Stomach (tissue), 4 donors: ENCODE results near the gene TMEM120B.
"Not testable (repeated sequence)": the region's sequence is repeated elsewhere in the genome, so short reads cannot be mapped to it uniquely, and the experiment has no call there.

ENCODE experiments used
- POLR2A ChIP-seq, 4 donors: fragments of 450-650 bp; IDR thresholded peaks; one replicate each; pipeline ENCODE4 v1.6.1; 2016; ENCODE audit warnings: antibody characterized with exemption in 4 of 4, control low read depth in 2 of 4, mild to moderate bottlenecking in 1 of 4, moderate library complexity in 1 of 4
- TF ChIP-seq, protein P1 (sequence below), 7 experiments: fragments of 450-650 bp in 4 of 7; fragments of 200-600 bp in 3 of 7; sonication (generic) in 3 of 7; IDR thresholded peaks; one replicate each; pipeline ENCODE4 v1.5.1; 2016 to 2019; ENCODE audit warnings: antibody characterized with exemption in 7 of 7, control low read depth in 2 of 7, mild to moderate bottlenecking in 1 of 7

DNA sequence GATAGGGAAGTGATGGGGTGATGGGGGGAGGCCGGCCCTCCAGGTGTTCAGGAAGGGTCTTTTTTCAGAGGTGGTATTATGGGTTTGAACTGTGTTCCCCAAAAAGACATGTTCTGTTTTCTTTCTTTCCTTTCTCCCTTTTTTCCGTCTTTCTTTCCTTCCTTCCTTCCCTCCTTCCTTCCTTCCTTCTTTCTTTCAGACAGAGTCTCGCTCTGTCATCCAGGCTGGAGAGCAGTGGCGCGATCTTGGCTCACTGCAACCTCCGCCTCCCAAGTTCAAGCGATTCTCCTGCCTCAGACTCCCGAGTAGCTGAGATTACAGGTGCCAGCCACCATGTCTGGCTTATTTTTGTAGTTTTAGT is 3.5 kb upstream of the TMEM120B start:
- TF ChIP-seq, protein P1, sequence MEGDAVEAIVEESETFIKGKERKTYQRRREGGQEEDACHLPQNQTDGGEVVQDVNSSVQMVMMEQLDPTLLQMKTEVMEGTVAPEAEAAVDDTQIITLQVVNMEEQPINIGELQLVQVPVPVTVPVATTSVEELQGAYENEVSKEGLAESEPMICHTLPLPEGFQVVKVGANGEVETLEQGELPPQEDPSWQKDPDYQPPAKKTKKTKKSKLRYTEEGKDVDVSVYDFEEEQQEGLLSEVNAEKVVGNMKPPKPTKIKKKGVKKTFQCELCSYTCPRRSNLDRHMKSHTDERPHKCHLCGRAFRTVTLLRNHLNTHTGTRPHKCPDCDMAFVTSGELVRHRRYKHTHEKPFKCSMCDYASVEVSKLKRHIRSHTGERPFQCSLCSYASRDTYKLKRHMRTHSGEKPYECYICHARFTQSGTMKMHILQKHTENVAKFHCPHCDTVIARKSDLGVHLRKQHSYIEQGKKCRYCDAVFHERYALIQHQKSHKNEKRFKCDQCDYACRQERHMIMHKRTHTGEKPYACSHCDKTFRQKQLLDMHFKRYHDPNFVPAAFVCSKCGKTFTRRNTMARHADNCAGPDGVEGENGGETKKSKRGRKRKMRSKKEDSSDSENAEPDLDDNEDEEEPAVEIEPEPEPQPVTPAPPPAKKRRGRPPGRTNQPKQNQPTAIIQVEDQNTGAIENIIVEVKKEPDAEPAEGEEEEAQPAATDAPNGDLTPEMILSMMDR (IDR thresholded peaks at IDR 0.05): not testable (repeated sequence)
- not testable (repeated sequence) for TF ChIP-seq POLR2A (IDR thresholded peaks at IDR 0.05)
